Tibial nerve (tissue), 4 donors: ENCODE data around the gene KIAA0753.
"Not testable (repeated sequence)": the region's sequence is repeated elsewhere in the genome, so short reads cannot be mapped to it uniquely, and the experiment has no call there.

Experiments
- CTCF ChIP-seq, 5 experiments: fragments of 200-600 bp in 3 of 5; fragments of 450-650 bp in 2 of 5; sonication (generic) in 3 of 5; IDR thresholded peaks; one replicate each; pipeline ENCODE4 v1.5.1; 2016 to 2019; ENCODE audit warnings: antibody characterized with exemption in 5 of 5, mild to moderate bottlenecking in 3 of 5, moderate library complexity in 2 of 5
- EP300 ChIP-seq, 2 donors: sonication (generic); formaldehyde crosslinking; IDR thresholded peaks; one replicate each; pipeline ENCODE4 v1.6.1; 2017; ENCODE audit warnings: antibody characterized with exemption in 2 of 2, mild to moderate bottlenecking in 1 of 2
- POLR2A ChIP-seq, 2 donors: fragments of 450-650 bp; IDR thresholded peaks; one replicate each; pipeline ENCODE4 v1.6.1; 2017; ENCODE audit warnings: antibody characterized with exemption in 2 of 2, mild to moderate bottlenecking in 2 of 2, moderate library complexity in 2 of 2

- not testable (repeated sequence) for TF ChIP-seq CTCF, POLR2A, EP300 (IDR thresholded peaks at IDR 0.05)
Measured at GRCh38 chr17:6593371-6593770, 47.1 kb downstream of the KIAA0753 start.
